ENCODE results near the gene ITGB5. TPM values are rescaled to one million over a fixed set of nuclear protein-coding genes. Genes with fewer than 3 reads are reported as not detected.

ITGB5 gene
- total RNA-seq, 4 donors from 2014 or later = 114 to 217 (median 193) TPM

- Histone ChIP-seq H3K36me3 (no peaks in the 10 kb centered on the region), H3K27me3 (no peaks in the 10 kb centered on the region), H3K4me3 (no peak overlapping the region), H3K9me3 (no peaks in the 10 kb centered on the region), H3K4me1 (no peaks in the 10 kb centered on the region), H3K27ac (no peak overlapping the region)
- DNase-seq (ENCODE audit: low spot score in 2 of 2) = no peak
- TF ChIP-seq POLR2A (IDR thresholded peaks at IDR 0.05) (no peak), EP300 (IDR thresholded peaks at IDR 0.05) (no peak), CTCF (IDR thresholded peaks at IDR 0.05) (no peak)
- WGBS, 2 donors = 73 to 76% methylated on average over 5 of the region's 5 CpGs
Measured at GRCh38 chr3:124920718-124921117, 33.6 kb upstream of the ITGB5 start.

- 17 to 32% methylated on average over 2 of the region's 2 CpGs for WGBS, 2 donors
- TF ChIP-seq CTCF (IDR thresholded peaks at IDR 0.05) (no peak), EP300 (IDR thresholded peaks at IDR 0.05) (no peak), POLR2A (IDR thresholded peaks at IDR 0.05) (no peak)
- Histone ChIP-seq H3K9me3 (no peaks in the 10 kb centered on the region), H3K4me1 (no peaks in the 10 kb centered on the region), H3K27ac (no peak overlapping the region), H3K36me3 (no peaks in the 10 kb centered on the region), H3K27me3 (no peaks in the 10 kb centered on the region), H3K4me3 (no peak overlapping the region)
- DNase-seq (ENCODE audit: low spot score in 2 of 2) = no peak
Measured at GRCh38 chr3:124919756-124920155, 32.6 kb upstream of the ITGB5 start.

GRCh38 chr3:124918524-124918923, 31.4 kb upstream of the ITGB5 start:
- H3K4me1 ChIP-seq = no peaks in the 10 kb centered on the region
- no peaks in the 10 kb centered on the region for H3K9me3 ChIP-seq
- TF ChIP-seq EP300 (IDR thresholded peaks at IDR 0.05) (no peak), CTCF (IDR thresholded peaks at IDR 0.05) (no peak), POLR2A (IDR thresholded peaks at IDR 0.05) (no peak)
- H3K4me3 ChIP-seq = no peak overlapping the region
- 91 to 97% methylated on average over 2 of the region's 2 CpGs for WGBS, 2 donors
- H3K27me3 ChIP-seq = no peaks in the 10 kb centered on the region
- no peak for DNase-seq (ENCODE audit: low spot score in 2 of 2)
- no peaks in the 10 kb centered on the region for H3K36me3 ChIP-seq
- H3K27ac ChIP-seq = no peak overlapping the region

DNA sequence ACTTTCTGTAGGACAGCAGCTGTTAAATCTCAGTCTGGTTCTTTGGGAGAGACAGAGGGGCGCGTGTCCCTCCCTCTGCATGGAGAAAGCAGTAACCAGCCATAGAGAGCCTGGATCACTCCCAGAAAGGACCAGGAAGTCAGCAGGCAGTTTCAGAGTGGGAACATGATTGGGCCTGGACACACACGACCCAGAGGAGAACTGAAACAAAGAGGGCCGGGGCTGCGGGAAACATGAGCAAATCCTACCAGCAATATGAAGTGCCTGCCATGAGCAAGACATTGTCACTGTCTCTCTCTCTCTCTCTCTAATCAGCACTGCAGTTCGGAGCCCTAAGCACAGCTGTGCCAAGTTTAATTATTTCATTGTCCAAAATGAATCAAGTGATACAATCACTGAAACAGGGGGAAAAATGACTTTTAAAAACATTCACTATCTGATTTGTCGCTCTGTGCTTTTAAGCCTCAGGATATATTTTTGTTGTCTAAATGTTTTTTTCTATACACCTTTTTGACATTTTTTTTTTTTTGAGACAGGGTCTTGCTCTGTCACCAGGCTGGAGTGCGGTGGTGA, 29.8 kb upstream of the ITGB5 start:
- WGBS, 2 donors = 51 to 54% methylated on average over 8 of the region's 8 CpGs
- TF ChIP-seq EP300 (IDR thresholded peaks at IDR 0.05) (no peak), POLR2A (IDR thresholded peaks at IDR 0.05) (no peak), CTCF (IDR thresholded peaks at IDR 0.05) (no peak)
- no peaks in the 10 kb centered on the region for H3K9me3 ChIP-seq
- no peaks in the 10 kb centered on the region for H3K36me3 ChIP-seq
- no peak for DNase-seq (ENCODE audit: low spot score in 2 of 2)
- H3K27ac ChIP-seq = no peak overlapping the region
- no peak overlapping the region for H3K4me3 ChIP-seq
- no peaks in the 10 kb centered on the region for H3K4me1 ChIP-seq
- H3K27me3 ChIP-seq = no peaks in the 10 kb centered on the region

DNA sequence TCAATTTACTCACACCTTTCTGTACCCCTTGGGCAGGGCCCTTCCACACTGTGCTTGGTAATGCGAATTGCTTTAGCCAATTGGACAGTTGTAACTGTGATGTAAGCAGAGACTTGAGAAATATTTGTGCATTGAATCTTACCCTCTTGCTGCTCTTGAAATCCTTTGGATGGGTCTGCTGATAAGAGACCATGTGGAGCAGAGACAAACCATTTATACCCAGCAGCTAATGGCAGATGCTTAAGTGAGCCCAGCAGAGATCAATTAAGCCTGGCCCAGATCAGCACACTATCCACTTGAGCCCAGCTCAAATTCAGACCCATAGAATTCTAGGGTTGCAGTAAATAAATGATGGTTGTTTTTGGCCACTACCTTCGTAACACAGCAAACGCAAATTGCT, 28.1 kb upstream of the ITGB5 start:
- no peak for TF ChIP-seq EP300 (IDR thresholded peaks at IDR 0.05)
- TF ChIP-seq POLR2A (IDR thresholded peaks at IDR 0.05) = no peak
- TF ChIP-seq CTCF (IDR thresholded peaks at IDR 0.05) = no peak

More for the DNA sequence above, 28.1 kb upstream of the ITGB5 start:
- 91 to 100% methylated on average over 3 of the region's 3 CpGs for WGBS, 2 donors
- Histone ChIP-seq H3K36me3 (no peaks in the 10 kb centered on the region), H3K4me1 (no peaks in the 10 kb centered on the region), H3K27ac (no peak overlapping the region), H3K27me3 (no peaks in the 10 kb centered on the region), H3K4me3 (no peak overlapping the region), H3K9me3 (no peaks in the 10 kb centered on the region)
- DNase-seq (ENCODE audit: low spot score in 2 of 2) = no peak
